ENCODE results near the gene CKAP2L. TPM values are rescaled to one million over a fixed set of nuclear protein-coding genes. Genes with fewer than 3 reads are reported as not detected.

CKAP2L gene
- total and polyA plus RNA-seq, 8 donors = 1.9 to 29.3 (median 15.0) TPM

DNA sequence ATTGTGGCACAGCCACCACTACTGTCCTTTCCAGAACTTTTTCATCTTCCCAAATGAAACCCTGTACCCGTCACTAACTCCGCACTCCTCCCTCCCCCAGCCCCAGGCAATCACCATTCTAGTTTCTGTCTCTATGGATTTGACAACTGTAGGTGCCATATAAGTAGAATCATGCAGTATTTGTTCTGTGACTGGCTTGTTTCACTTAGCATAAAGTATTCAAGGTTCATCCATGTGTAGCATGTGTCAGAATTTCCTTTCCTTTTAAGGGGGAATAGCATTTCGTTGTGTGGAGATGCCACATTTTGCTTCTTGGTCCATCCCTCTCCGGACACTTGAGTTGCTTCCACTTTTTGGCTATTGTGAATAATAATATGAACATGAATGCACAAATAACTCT lies 842 bp upstream of the CKAP2L start:
- H3K4me1 ChIP-seq = peaks cover 6 to 36% of the 10 kb centered on the region in 2 donors
- TF ChIP-seq CTCF (IDR thresholded peaks at IDR 0.05) = no peak
- peak overlapping the region; percentile 62 to 63 for H3K4me3 ChIP-seq
- no peaks in the 10 kb centered on the region for H3K27me3 ChIP-seq
- ATAC-seq (no peak), DNase-seq (no peak)
- intact Hi-C loops (cut with DNase I) = no loop called here
- H3K27ac ChIP-seq = peak overlapping the region; percentile 2 to 59
- no peaks in the 10 kb centered on the region for H3K36me3 ChIP-seq
- H3K9me3 ChIP-seq = no peaks in the 10 kb centered on the region

GRCh38 chr2:112762276-112762675 lies 2.1 kb downstream of the CKAP2L start:
- Histone ChIP-seq H3K4me3 (no peak overlapping the region), H3K4me1 (peaks cover 6 to 20% of the 10 kb centered on the region in 2 donors), H3K36me3 (no peaks in the 10 kb centered on the region), H3K27me3 (no peaks in the 10 kb centered on the region), H3K27ac (no peak overlapping the region), H3K9me3 (no peaks in the 10 kb centered on the region)
- intact Hi-C loops (cut with DNase I) = no loop called here
- ATAC-seq = no peak
- TF ChIP-seq CTCF (IDR thresholded peaks at IDR 0.05) = no peak
- no peak for DNase-seq

GRCh38 chr2:112760149-112760548 lies 4.3 kb downstream of the CKAP2L start:
- intact Hi-C loops (cut with DNase I) = no loop called here
- no peak overlapping the region for H3K27ac ChIP-seq

DNA sequence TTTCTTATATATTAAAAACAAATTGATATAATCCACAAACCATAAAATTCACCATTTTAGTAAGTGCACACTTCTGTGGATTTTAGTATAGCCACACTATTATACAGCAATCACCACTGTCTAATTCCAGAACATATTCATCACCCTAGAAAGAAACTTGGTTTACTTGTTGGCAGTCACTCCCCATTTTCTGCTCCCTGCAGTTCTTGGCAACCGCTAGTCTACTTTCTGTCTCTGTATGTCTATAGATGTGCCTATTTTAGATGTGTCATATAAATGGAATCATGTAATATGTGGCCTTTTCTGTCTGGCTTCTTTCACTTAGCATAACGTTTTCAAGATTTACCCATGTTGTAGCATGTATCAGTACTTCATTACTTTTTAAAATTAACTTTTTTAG lies 5.7 kb downstream of the CKAP2L start:
- DNase-seq = no peak
- no peak overlapping the region for H3K4me3 ChIP-seq
- no peak overlapping the region for H3K27ac ChIP-seq
- no peaks in the 10 kb centered on the region for H3K36me3 ChIP-seq
- H3K4me1 ChIP-seq = peaks cover under 1 to 6% of the 10 kb centered on the region in 2 donors
- TF ChIP-seq CTCF (IDR thresholded peaks at IDR 0.05) = no peak
- H3K27me3 ChIP-seq = no peaks in the 10 kb centered on the region
- ATAC-seq = no peak
- intact Hi-C loops (cut with DNase I) = loop anchor here in 1 of 2 donors (10.0 kb wide), 1 partner anchor 126 kb away; no protein-coding TSS in a partner anchor
- no peaks in the 10 kb centered on the region for H3K9me3 ChIP-seq

More at GRCh38 chr2:112760149-112760548, 4.3 kb downstream of the CKAP2L start:
- DNase-seq = no peak
- TF ChIP-seq CTCF (IDR thresholded peaks at IDR 0.05) = no peak
- Histone ChIP-seq H3K27me3 (no peaks in the 10 kb centered on the region), H3K4me3 (no peak overlapping the region), H3K4me1 (peaks cover 6 to 15% of the 10 kb centered on the region in 2 donors), H3K36me3 (no peaks in the 10 kb centered on the region), H3K9me3 (no peaks in the 10 kb centered on the region)
- no peak for ATAC-seq

- no peak for TF ChIP-seq CTCF (IDR thresholded peaks at IDR 0.05)
- Histone ChIP-seq H3K4me3 (no peak overlapping the region), H3K27ac (peak overlapping the region in 1 of 2 donors; percentile 48), H3K9me3 (no peaks in the 10 kb centered on the region), H3K4me1 (no peaks in the 10 kb centered on the region), H3K36me3 (no peaks in the 10 kb centered on the region), H3K27me3 (no peaks in the 10 kb centered on the region)
- DNase-seq = peak in 1 of 4 donors; percentile 39
- ATAC-seq = no peak
- intact Hi-C loops (cut with DNase I) = loop anchor here in 1 of 2 donors (10.0 kb wide), 1 partner anchor 128 kb away; no protein-coding TSS in a partner anchor
Measured at GRCh38 chr2:112757265-112757664, 7.1 kb downstream of the CKAP2L start.
